ENCODE measurements around the gene PTTG1IP2. TPM values are rescaled to one million over a fixed set of nuclear protein-coding genes. Genes with fewer than 3 reads are reported as not detected.

PTTG1IP2 gene
- total and polyA plus RNA-seq, 9 of the 15 experiments (the other 6 are each of a cell fraction or from before 2014, with no cell fraction given) = not detected

- no peaks in the 10 kb centered on the region for H3K4me1 ChIP-seq (replicated peaks in 1 of 2; ENCODE audit: control insufficient read depth in 2 of 2, insufficient read depth in 2 of 2, low read length in 2 of 2)
- POLR2A ChIA-PET = no interaction called here
These were observed 44.1 kb upstream of the PTTG1IP2 start for GRCh38 chr7:90425376-90425775.

More at GRCh38 chr7:90425376-90425775, 44.1 kb upstream of the PTTG1IP2 start:
- no peak overlapping the region for H3K4me2 ChIP-seq (ENCODE audit: insufficient read depth, low read length)
- H4K20me1 ChIP-seq (replicated peaks; ENCODE audit: control insufficient read depth, insufficient read depth, low read length) = no peaks in the 10 kb centered on the region
- in situ Hi-C loops (cut with MboI) = no loop called here
- no peaks in the 10 kb centered on the region; a peak in 1 of 5 replicates for H3K27me3 ChIP-seq (ENCODE audit: control insufficient read depth in 2 of 2, insufficient read depth in 2 of 2, low read length in 2 of 2)
- CTCF ChIA-PET (ENCODE audit: low intra/inter-chr PET ratio) = no interaction called here
- DNase-seq (ENCODE audit: extremely low read depth in 1 of 4, low spot score in 3 of 4) (no peak), FAIRE-seq (no peak), ATAC-seq (no peak; the same call in 2 of the 3 replicates)
- intact Hi-C loops (cut with micrococcal nuclease) = no loop called here
- 6% methylated on average over 2 of the region's 2 CpGs for WGBS (ENCODE audit: insufficient coverage, low coverage, missing lambda C conversion rate)
- no peaks in the 10 kb centered on the region for H3K36me3 ChIP-seq (ENCODE audit: control insufficient read depth, insufficient read depth, low read length)
- H3K4me3 ChIP-seq = no peak overlapping the region
- H3K9me1 ChIP-seq (ENCODE audit: control insufficient read depth, insufficient read depth, low read length) = no peaks in the 10 kb centered on the region
- H3K27ac ChIP-seq (ENCODE audit: extremely low read depth, low read depth, low read length) = no peak overlapping the region
- no peak overlapping the region for H2AFZ ChIP-seq (ENCODE audit: low read depth, low read length)
- TF ChIP-seq RFX5 (IDR thresholded peaks at IDR 0.05; ENCODE audit: low read depth, low read length) (no peak), MLX (CRISPR knock-in tag; conservative IDR thresholded peaks at IDR 0.05) (no peak), ZNF143 (CRISPR knock-in tag; IDR thresholded peaks at IDR 0.05) (no peak), E2F4 (CRISPR knock-in tag; IDR thresholded peaks at IDR 0.05; ENCODE audit: low read depth) (no peak), GABPB2 (CRISPR knock-in tag; conservative IDR thresholded peaks at IDR 0.05) (no peak), MLLT1 (IDR thresholded peaks at IDR 0.05) (no peak), TAL1 (IDR thresholded peaks at IDR 0.05) (no peak), TAF7 (tag; IDR thresholded peaks at IDR 0.05) (no peak), HMGN3 (IDR thresholded peaks at IDR 0.05; ENCODE audit: borderline replicate concordance, extremely low read depth, insufficient read length, low read depth, low read length) (no peak), PREB (CRISPR knock-in tag; IDR thresholded peaks at IDR 0.05) (no peak), BCOR (IDR thresholded peaks at IDR 0.05) (no peak)
- no peaks in the 10 kb centered on the region for H3K9me3 ChIP-seq (replicated peaks; ENCODE audit: control insufficient read depth, insufficient read depth, low read depth, low read length)
- no peak overlapping the region for H3K9ac ChIP-seq (ENCODE audit: insufficient read depth in 1 of 2, low read depth in 2 of 2, low read length in 2 of 2)
- BruUV-seq (replicated peaks) = no TSS peak
- H3K79me2 ChIP-seq (ENCODE audit: control insufficient read depth, insufficient read depth, low read length) = no peaks in the 10 kb centered on the region
